GM21619 (cell line): ENCODE data around the gene BUB1B.

Experiments used
- ATAC-seq: cut with Tn5 transposase; IDR thresholded peaks from one replicate; pipeline ENCODE4 v1.9.1; 2021; ENCODE audit not compliant: unreplicated experiment

BUB1B gene

DNA sequence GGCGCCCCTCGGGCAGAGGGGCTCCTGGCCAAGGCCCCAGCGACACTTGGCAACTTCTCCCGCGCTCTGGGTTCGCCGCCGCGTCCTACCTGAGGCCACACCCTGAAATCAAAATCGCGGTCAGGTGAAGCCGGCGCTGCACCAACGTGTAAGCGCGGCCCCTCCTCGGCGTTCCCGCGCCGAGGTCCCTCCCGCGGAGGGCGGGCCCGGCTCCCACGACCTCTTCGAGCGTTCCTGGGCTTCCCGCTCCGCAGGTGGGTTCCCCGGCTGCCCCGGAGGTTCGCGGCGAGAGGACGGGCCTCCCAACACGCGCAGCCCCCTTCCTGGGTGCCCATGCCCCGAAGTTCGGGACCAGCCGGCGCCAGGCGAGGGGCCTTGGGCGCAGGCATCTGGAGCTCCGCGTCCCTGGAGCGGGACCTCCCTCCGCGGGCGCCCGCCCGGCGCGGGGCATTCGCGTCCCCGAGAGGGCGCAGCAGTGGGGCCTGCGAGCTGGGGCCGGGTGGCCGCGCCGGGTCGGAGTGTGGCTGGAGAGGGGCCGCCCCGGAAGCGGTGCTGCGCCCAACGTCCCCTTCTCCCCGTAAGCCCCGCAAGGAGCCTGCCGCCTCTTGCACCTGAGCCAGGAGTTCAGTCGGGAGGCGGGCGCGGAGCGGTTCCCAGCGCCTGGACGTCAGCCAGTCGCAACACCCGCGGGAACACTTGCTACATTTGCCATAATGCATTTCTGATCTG is 91.7 kb downstream of the BUB1B start:
- no peak for ATAC-seq

DNA sequence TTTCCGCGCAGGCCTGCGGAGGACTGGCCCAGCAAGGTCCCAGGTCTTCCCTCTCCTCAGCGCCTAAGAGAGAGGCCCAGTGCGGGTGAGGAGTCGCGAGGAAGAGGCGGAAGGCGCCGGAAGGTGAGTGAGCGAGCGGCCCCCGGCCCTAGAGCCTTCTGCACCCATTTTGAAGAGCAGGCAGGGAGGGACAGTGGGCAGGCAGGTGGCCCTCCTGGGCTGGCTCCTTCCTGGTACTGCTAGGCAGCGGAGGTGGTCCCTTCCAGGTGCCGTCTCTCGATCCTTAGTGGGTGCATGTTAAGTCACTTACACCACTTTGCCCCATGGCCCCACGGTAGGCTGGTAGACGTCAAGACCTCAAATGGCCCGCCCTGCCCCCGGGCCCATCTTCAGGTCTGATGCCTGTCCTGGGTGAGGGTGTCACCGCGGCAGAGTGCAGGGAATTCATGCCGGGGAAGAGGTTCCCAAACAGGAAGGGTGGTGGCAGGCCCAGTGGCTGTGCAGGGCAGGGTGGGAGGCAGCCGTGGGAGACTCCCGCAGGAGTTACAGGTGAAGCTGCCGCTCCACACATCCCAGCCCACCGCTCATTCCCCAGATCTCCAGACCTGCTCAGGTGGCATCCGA is 92.4 kb downstream of the BUB1B start:
- ATAC-seq, result no peak

DNA sequence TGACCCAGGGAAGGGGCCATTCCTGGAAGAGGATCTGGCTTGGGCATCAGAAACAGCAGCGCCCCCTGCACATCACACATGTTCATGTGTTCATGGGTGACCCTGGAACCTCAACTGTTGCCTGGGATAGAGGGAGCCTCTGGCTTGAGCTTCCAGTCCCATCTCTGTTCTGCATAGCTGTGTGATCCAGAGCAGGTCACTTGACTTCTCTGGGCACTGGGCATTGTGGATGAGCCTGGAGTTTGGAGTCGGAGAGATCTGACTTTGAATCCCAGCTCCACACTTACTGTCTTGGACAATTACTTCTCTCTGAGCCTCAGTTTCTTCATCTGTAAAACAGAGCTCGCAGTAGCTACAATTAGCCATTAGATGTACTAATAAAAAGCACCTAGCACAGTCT is 93.6 kb downstream of the BUB1B start:
- ATAC-seq, result no peak

DNA sequence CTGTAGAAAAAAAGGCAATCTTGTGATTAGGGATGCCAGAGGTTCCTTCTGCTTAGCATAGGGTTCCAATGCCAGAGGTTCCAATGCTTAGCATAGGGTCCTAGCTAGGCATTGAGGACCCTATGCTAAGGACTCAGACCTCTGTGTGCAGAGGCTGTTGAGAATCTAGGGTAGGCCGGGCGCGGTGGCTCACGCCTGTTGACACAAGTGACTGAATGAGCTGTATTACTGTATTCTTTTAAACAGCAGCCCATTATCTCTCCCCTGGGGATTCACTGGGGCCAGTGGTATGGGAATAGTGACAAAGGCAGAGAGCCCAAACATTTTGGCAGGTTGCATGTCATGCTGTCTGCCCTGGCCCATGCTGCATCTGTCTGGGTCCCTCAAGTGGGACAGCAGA is 94.2 kb downstream of the BUB1B start:
- no peak for ATAC-seq

DNA sequence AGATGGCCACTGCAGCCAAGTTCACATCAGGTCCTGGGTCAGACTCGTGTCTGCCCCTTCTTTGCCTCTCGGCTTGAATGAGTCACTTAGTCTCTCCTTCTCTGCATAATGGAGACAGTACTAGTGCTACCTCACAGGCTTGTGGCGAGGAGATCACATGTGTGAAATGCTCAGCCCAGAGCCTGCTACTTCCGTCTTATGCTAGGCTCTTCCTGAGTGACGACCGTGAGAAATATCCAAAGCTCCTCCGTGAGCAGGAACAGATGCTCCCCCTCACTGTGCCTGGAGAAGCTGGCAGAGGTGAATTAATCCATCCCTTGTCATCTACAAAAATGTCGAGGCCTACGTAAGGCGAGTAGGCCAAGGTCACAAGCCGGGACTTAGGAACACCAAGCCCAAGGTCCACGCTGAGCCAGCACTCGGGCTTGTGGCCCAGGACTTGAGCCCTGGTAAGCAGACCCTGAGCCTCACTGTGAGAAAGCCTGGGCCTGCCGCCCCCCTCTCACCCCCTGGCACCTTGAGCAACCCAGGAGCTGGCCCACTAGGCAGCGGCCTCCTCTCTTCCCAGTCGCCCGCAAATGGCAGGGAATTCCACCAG is 95.9 kb downstream of the BUB1B start:
- ATAC-seq, result no peak

DNA sequence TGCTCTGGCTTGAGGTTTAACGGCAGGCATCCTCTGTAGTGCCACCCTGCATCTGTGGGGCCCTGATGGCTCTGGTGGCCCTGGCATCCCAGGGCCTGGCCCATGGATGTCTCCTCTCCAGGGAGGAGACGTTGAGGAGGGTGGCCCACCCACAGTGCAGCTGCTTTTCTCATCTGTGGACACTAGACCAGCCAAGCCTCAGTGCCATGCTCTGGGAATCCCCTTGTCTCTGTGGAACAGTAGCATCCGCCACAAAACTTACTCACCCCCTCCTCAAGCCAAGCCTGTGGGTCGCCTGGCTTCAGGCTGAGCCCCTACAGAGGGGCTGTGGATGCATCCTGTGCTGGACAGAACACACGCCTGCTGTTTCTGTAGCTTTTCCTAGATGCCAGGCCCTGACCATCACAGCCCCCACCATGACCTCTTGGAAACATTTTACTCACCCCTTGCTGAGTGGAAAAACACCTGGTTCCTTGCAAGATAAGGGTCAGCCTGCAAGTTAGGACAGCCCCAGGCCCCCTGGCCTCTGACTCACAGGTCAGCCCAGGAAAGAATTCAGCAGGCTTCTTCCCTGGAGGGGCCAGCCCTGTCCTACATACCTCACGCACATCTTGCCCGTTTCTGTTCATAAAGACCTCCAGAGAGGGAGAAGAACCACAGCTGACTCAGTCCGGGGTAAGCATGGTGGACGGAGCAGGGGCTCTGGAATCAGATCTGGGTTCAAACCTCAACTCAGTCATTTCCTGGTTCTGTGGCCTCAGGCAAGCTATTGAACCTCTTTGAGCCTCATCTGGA is 97.0 kb downstream of the BUB1B start:
- ATAC-seq, result no peak

DNA sequence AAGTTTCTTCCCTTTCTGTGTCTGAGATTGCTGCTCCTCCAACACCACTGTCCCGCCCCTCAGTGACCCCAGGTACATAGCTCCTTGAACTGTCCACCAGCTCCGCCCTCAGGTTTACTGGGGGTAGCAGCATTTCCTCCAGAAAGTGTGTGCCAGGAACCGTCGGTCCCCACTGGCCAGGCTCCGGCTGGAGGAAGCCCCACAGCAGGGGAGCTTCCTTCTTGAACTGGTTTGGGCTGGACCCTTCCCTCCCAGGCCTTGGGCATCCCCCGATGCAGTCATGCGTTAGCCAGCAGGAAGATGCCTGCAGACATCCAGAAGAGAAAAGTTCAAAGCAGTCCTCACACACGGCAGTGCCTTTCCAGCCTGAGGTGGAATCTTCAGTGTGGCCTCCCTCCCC is 97.7 kb downstream of the BUB1B start:
- ATAC-seq, result no peak

DNA sequence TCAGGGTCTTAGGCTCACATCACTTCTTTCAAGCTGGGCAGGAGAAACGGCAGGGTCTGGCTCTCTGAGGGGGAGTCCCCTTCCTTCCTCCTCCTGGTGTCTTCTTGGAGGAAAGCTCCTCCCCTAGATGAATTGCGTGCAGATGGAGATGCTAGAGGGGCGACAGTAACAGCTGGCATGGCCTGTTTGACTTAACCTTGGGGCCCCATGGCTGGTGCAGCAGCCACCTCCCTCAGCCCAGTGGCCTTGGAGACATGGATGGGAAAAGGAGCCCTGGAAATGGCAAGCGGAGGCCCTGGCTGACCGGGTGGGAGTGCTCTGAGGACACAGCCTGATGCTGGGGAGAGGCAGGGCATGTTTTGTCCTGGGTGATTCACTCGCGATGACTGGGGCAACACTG is 98.2 kb downstream of the BUB1B start:
- no peak for ATAC-seq

DNA sequence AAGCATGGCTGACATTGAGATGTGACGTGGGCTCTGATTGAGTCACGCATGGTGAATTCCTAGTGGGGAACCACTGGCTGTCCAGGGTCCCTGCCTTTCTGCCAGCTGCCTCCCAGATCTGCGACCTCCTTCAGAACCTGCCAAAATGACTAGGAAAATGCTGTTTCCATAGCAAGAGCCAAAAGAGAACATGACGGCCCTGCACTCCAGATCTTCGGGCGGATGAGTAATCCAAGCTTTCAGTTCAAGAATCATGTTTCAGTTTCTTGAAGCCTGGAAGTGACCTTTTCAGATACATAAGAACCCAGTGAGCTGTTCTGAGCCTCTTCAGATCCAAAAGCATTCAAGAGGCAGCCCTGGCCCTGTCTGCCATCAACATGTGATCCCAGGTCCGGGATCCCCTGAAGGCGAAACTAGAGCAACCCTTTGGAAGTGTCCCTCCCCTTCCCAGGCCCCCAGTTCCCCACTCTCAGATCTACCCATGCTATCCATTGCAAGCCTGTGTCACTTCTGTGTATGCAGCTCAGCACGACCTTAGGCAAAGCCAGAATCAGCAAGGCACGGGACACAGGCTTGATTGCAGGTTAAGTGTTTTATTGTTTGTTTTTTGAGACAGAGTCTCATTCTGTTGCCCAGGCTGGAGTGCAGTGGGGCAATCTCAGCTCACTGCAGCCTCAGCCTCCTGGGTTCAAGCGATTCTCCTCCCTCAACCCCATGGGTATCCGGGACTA is 102.3 kb downstream of the BUB1B start:
- no peak for ATAC-seq

DNA sequence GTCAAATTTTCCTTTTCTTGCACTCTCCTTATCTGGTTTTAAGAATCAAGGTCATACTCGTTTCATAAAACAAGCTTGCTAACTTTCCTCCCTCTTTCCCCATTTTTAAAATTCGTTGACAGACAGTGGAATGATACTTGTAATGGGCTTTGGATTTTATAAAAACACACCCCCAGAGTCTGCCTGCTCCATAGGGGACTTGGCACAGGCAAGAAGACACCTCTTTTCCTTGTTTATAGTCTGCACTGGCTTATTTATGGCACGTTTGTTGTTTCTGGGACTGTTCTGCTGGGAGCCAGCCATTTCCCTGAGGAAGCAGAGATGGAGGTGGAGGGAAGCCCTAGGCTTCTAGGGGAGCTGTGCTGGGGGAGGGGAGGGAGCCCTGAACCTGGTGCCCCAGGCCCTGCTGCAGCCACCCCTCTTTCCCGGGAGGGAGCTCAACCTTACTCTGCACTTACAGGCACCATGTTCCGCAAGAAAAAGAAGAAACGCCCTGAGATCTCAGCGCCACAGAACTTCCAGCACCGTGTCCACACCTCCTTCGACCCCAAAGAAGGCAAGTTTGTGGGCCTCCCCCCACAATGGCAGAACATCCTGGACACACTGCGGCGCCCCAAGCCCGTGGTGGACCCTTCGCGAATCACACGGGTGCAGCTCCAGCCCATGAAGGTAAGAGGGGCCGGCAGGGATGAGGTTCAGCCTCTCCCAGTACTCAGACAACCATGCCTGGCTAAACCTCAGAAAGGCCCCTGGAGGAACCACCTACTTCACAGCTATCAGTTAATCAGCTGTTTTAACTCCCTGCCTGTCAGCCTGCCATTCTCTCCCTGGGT is 103.7 kb downstream of the BUB1B start:
- no peak for ATAC-seq

DNA sequence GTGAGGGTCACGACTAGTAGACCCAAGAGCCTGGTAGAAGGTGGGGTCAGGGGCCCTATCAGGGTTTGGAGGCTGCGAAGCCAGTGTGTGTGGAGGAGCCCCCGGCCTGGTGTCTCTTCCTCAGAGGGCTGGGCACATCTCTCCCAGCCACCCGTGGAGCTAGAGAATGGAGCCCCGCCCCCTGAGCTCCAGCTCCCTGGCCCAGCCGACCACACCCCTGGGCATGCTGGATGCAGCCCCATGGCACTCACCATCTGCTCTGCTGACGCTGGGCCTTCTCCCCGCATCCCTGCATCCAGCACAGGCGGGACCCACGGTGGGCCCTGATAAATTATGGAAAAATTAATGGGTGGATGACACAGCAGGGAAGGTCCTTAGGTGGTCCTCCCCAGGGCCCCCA is 104.5 kb downstream of the BUB1B start:
- no peak for ATAC-seq

DNA sequence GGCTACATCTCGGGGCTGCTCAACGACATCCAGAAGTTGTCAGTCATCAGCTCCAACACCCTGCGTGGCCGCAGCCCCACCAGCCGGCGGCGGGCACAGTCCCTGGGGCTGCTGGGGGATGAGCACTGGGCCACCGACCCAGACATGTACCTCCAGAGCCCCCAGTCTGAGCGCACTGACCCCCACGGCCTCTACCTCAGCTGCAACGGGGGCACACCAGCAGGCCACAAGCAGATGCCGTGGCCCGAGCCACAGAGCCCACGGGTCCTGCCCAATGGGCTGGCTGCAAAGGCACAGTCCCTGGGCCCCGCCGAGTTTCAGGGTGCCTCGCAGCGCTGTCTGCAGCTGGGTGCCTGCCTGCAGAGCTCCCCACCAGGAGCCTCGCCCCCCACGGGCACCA is 105.0 kb downstream of the BUB1B start:
- ATAC-seq, result no peak

DNA sequence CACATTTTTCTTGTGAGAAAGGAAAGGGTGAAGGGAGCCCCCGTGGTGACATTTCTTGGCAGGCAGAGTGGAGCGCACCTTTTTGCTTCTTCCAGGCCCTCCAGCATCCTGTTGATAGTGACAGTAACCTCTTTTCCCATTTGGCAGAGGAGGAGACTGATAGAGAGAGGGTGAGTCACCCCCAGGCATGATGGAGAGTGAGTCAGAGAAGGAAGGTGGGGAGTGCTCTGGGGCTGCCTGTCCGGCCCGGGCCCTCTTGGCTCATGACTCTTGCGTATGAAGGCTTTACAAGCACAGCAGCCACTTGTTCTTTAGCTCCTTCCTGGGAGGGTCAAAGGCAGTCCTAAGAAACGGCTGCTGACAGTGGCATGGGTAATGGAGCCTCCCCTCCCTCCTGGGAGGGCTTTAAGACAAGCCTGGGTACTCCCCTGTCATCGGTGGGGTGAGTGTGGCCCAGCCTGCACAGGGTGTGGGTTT is 106.0 kb downstream of the BUB1B start:
- ATAC-seq, result no peak

DNA sequence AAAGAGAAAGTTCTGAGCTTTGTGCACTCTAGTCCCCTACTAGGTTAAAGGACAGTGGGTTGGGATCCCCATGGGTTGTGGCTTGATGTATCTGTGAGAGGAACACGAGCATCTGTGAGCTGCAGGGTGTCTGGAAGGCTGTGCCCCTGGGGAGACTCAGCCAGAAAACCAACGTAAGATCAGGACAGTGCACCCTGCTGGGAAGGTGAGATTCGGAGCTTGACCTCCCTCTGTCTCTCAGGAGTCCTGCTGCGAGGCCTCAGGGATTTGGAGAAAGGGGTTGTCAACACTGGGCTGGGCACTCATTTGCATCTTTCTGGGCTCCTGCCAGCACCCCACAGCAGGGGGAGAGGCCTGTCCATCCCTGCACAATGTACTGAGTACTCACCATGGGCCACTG is 106.8 kb downstream of the BUB1B start:
- no peak for ATAC-seq

DNA sequence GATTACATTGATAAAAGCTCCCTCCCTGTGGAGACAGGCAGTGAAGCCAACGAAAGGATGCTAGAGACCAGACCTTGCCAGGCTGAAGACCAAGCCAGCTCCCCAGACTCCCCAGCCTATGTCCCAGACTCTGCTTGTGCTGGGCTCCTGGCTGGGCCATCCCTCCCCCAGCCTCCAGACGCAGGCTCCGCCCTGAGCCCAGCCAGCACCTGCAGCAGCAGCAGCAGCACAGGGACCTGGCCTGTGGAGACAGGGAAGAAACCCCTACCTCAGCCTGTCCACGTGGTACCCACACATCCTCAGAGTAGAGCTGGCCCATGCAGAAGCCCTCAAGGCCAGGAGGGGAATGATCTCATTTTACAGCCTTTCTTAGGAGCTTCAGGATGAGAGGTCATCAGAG is 108.7 kb downstream of the BUB1B start:
- ATAC-seq, result no peak

DNA sequence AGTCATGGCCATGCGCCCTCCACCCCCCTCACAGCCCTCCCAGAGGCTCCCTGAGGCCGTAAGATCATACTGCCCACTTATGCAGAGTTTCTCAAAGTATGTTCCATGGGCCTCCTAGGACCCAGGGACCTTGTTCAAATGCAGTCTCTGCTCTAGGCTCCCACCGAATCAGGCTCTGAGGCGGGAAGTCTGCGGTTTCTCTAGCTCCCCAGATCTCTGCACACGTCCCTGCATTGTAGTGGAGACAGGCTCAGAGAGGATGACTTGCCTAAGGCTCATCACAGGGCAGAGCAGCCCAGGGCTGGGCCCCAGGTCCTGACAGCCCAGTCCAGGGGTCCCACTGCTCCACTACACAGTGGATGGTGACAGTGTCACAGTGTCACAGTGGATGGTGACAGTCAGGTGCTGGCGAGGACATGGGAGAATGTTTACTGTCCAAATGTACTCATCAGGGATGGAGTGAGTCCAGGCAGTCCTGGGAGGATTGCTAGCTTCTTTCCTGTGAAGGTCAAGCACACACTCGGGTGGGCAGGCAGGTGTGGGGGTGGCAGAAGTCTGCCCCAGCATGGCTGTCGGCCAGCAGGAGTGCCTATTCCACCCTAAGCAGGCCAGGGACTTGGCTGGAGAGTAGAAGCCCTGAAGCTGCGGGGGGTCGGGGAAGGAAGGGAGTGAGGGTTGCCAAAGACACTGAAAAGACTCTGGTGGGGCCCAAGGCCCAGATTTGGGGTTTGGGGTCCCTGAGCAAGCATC is 109.6 kb downstream of the BUB1B start:
- no peak for ATAC-seq
